ENCODE data around the gene RER1. TPM values are rescaled to one million over a fixed set of nuclear protein-coding genes. Genes with fewer than 3 reads are reported as not detected.

Gene RER1
- total RNA-seq, 1 experiment from 2014 or later: 133 TPM

DNA sequence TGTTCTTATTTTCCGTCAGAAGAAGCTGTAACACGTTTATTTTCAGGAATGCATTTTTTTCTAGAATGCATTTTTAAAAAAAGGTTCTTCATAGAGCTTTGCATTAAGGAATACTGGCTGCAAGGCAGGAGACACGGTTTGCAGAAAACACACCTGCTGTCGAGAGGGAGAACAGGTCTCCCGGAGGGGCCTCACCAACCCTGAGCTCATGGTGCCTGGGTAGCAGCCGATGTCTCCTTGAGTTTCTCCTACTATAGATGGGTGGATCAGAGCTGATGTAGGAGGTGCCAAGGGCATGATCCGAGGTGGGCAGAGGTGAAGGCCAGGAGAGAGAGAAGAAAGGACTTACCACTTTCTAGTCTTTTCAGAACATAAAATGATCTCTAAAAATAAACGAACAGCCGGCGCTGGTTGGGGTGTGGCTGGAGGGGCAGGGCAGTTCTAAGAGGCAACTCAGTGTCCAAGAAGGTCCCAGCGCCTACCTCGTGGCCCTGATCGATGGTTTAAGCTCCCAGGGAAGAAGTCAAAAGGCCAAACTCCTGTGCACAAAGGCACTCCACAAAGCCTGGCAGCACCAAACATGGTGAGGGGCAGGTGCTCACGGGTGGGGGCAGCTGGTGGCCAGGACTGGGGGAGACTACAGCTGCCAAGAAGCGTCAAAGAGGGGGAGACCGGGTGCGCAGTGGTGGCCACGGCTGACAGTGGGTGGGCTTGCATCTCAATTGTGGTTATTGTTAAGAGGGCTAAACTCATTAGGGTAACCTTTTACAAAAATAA is 12.5 kb upstream of the RER1 start:
- H3K27me3 ChIP-seq (ENCODE audit: control insufficient read depth, insufficient read depth, low read length): no peaks in the 10 kb centered on the region
- no peaks in the 10 kb centered on the region for H3K36me3 ChIP-seq (replicated peaks; ENCODE audit: control insufficient read depth, insufficient read depth, low read length)
- DNase-seq: no peak
- H3K4me3 ChIP-seq (ENCODE audit: insufficient read depth, low read depth, low read length): no peak overlapping the region

GRCh38 chr1:2379733-2380404 is 11.8 kb upstream of the RER1 start:
- H3K27me3 ChIP-seq (ENCODE audit: control insufficient read depth, insufficient read depth, low read length): no peaks in the 10 kb centered on the region
- no peak for DNase-seq
- no peak overlapping the region for H3K4me3 ChIP-seq (ENCODE audit: insufficient read depth, low read depth, low read length)
- H3K36me3 ChIP-seq (replicated peaks; ENCODE audit: control insufficient read depth, insufficient read depth, low read length): no peaks in the 10 kb centered on the region

GRCh38 chr1:2380816-2381591 is 10.6 kb upstream of the RER1 start:
- DNase-seq: no peak
- Histone ChIP-seq H3K4me3 (ENCODE audit: insufficient read depth, low read depth, low read length) (no peak overlapping the region), H3K36me3 (replicated peaks; ENCODE audit: control insufficient read depth, insufficient read depth, low read length) (no peaks in the 10 kb centered on the region), H3K27me3 (ENCODE audit: control insufficient read depth, insufficient read depth, low read length) (no peaks in the 10 kb centered on the region)

DNA sequence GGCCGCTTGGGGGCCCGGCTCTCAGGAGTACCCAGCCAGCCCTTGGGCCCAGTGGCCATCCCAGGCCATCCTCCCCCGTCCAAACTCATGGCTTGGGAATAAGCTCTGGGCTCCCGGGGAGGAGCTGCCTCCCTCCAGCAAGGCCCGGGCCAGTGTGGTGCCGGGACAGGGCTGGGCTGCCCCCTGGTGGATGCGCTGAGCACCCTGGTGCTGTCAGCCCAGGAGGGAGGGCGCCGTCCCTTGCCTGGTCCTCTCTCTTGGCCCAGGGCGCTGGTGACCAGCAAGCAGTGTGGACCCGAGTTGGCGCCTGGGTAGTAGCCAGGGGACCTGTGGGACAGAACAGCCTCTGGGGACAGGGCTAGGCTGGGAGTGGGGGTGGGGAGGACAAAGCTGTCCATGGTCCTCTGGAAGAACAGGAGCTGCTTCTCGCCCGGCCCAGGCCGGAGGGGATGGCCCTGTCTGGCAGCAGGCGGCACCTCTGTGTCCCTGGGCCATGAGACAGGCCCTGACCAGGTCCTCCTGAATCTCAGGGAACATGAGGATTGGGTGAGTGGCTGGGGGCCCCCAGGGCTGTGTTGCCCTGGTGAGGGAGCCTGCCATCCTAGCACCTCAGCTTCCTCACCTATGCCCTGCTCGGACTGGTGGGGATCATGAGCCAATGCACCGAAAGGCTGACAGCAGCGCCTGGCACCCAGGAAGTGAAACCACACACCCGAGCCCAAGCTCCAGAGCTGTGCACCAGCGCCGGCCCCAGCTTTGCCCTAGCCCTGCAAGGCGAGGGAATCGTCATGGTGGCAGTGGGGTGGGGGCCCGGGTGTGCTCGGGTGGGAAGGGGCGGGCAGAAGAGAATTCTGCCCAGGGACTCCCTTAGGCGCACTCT is 9.7 kb upstream of the RER1 start:
- Histone ChIP-seq H3K27me3 (ENCODE audit: control insufficient read depth, insufficient read depth, low read length) (no peaks in the 10 kb centered on the region), H3K4me3 (ENCODE audit: insufficient read depth, low read depth, low read length) (no peak overlapping the region), H3K36me3 (replicated peaks; ENCODE audit: control insufficient read depth, insufficient read depth, low read length) (no peaks in the 10 kb centered on the region)
- peak; percentile 99 for DNase-seq

DNA sequence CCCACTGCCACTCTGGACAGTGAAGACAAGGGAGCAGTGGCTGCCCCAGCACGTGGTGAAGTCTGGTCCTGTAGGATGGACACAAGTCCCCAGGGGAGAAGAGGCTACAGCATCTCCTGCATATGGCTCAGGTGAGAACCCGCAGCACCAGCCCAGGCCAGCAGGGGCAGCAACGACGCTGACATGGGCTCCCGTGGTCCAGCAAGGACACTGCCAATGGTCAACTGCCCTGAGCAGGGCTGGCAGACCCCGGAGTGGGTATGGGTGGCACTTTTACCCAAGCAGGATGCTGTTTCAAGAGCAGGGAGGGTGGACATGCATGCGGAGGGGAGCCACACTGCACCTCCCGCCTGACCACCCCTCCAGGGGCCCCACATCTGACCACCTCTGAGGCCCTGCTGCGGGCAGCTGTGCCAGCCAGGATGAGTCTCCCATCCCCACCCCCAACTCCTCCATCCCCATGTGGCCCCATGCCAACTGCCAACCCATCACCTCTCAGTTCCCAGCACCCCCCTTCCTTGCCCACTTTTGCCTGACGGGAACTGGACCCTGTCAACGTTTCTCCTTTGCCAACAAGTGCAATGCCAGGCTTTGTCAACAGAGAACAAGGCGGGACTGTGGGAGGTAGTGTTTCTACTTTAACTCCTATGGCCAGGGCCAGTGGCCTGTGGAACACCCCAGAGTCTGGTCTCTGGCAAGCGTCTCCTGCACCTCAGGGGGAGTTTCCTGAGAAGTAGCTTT is 8.8 kb upstream of the RER1 start:
- no peak overlapping the region for H3K4me3 ChIP-seq (ENCODE audit: insufficient read depth, low read depth, low read length)
- H3K27me3 ChIP-seq (ENCODE audit: control insufficient read depth, insufficient read depth, low read length): no peaks in the 10 kb centered on the region
- peak; percentile 95 for DNase-seq
- H3K36me3 ChIP-seq (replicated peaks; ENCODE audit: control insufficient read depth, insufficient read depth, low read length): no peaks in the 10 kb centered on the region

DNA sequence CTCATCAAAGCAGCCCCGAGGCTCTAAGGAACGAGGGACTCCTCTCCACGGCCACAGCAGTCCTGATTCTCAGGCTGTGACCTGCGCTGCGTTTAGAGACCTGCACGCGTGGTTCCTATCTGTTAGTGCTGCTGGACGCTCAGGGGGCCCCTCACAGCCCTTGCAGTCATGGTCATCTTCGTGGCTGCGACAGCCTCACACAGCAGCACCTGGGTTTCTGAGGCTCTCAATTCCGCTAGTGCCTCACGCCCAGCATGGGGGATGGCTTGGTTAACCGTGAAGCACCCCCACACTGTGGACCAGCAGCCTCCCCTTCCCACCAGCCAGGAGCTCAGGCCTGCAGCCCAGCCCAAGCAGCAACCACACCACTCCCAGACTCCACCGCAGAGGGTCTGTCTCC is 8.1 kb upstream of the RER1 start:
- Histone ChIP-seq H3K4me3 (ENCODE audit: insufficient read depth, low read depth, low read length) (no peak overlapping the region), H3K27me3 (ENCODE audit: control insufficient read depth, insufficient read depth, low read length) (no peaks in the 10 kb centered on the region), H3K36me3 (replicated peaks; ENCODE audit: control insufficient read depth, insufficient read depth, low read length) (no peaks in the 10 kb centered on the region)
- DNase-seq: no peak

- DNase-seq: no peak
- Histone ChIP-seq H3K27me3 (ENCODE audit: control insufficient read depth, insufficient read depth, low read length) (no peaks in the 10 kb centered on the region), H3K36me3 (replicated peaks; ENCODE audit: control insufficient read depth, insufficient read depth, low read length) (no peaks in the 10 kb centered on the region), H3K4me3 (ENCODE audit: insufficient read depth, low read depth, low read length) (no peak overlapping the region)
Measured at GRCh38 chr1:2384130-2384860, 7.3 kb upstream of the RER1 start.

- Histone ChIP-seq H3K36me3 (replicated peaks; ENCODE audit: control insufficient read depth, insufficient read depth, low read length) (no peaks in the 10 kb centered on the region), H3K4me3 (ENCODE audit: insufficient read depth, low read depth, low read length) (no peak overlapping the region), H3K27me3 (ENCODE audit: control insufficient read depth, insufficient read depth, low read length) (no peaks in the 10 kb centered on the region)
- DNase-seq: peak; percentile 76
Measured at GRCh38 chr1:2384941-2385481, 6.6 kb upstream of the RER1 start.

DNA sequence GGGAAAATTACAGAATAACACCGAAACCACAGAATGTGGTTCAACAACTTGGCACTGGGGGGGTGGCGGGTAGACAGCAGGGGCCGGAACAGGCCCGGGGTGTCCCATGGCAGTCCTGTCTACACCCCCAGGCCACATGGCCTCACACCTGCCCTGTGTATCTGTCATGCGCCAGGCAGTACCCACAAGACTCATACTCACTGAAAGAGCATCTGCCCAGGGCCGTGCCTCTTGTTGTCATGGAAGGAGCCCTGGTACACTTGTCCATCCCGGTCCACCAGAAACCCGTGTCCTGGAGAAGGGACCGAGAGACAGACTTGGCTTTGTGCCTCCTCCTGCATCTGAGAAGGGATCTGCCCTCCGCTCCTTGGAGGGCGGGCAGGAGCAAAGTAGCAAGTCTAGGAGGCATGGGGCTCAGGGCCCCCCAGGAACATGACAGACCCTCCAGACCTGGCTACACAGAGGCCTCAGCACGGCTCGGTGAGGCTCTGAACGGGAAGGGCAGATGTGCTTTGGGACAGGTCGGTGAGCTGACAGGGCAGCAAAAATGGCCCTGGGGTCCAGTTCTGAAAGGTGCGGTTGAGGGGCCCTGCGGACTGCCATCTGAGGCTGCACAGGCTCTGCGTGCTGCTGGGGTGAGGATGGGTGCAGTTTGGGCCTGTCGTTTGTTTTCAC is 5.9 kb upstream of the RER1 start:
- H3K27me3 ChIP-seq (ENCODE audit: control insufficient read depth, insufficient read depth, low read length): no peaks in the 10 kb centered on the region
- no peak overlapping the region for H3K4me3 ChIP-seq (ENCODE audit: insufficient read depth, low read depth, low read length)
- DNase-seq: no peak
- no peaks in the 10 kb centered on the region for H3K36me3 ChIP-seq (replicated peaks; ENCODE audit: control insufficient read depth, insufficient read depth, low read length)

DNA sequence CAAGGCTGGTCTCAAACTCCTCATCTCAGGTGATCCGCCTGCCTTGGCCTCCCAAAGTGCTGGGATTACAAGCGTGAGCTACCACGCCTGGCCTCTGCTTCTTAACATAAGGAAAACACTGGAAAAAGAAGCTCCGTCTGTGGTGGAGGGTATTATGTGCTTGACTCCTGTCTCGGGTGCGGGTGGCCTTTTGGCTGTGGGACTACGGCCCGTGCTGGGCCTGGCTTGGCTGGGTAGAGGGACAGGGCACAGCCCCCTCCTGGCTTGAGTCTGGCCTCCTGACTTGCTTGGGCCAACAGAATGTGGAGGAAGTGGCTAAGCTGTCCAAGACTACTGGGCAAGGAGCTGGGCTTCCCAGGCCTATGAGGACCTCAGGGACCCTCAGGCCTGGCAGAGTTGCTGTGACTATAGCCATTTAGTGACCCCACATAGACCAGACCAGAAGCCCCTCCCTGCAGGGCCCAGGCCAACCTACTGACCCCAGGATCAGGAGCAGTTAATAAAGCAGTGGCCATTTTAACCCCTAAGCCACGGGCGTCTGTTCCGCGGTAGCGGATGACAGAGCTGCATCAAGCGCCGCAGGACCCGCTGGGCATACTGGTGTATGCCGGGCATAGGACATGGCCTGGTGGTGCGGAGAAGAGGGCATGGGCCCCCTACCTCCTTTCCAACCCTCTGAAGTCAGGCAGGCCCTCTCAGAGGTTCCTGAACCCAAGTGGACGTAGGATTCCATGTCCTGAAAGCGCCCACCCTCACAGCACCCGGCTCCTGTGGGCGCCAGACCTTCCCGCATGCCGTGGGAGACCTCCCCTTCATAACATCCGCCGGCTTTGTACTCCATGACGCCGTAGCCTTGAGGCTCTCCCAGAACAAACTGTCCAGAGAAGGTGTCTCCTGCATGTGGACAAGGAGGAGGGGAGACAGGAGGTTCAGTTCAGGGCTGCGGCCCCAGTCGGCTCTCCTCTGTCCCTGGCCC is 4.7 kb upstream of the RER1 start:
- no peak for DNase-seq
- H3K27me3 ChIP-seq (ENCODE audit: control insufficient read depth, insufficient read depth, low read length): no peaks in the 10 kb centered on the region
- H3K4me3 ChIP-seq (ENCODE audit: insufficient read depth, low read depth, low read length): no peak overlapping the region
- H3K36me3 ChIP-seq (replicated peaks; ENCODE audit: control insufficient read depth, insufficient read depth, low read length): no peaks in the 10 kb centered on the region

GRCh38 chr1:2388004-2388913 is 3.4 kb upstream of the RER1 start:
- Histone ChIP-seq H3K27me3 (ENCODE audit: control insufficient read depth, insufficient read depth, low read length) (no peaks in the 10 kb centered on the region), H3K4me3 (ENCODE audit: insufficient read depth, low read depth, low read length) (no peak overlapping the region), H3K36me3 (replicated peaks; ENCODE audit: control insufficient read depth, insufficient read depth, low read length) (peaks cover 2% of the 10 kb centered on the region; the same call in 1 of the 2 replicates)
- no peak for DNase-seq
